Loucy (cell line): Measurements from ENCODE around the gene ST3GAL6.

Source experiments
- EZH2phosphoT487 ChIP-seq: fragments of 200-600 bp; IDR thresholded peaks from 2 replicates; pipeline ENCODE4 v1.6.1; 2018; ENCODE audit warnings: antibody characterized with exemption, mild to moderate bottlenecking, moderate library complexity, borderline replicate concordance
- TF ChIP-seq, protein P1 (sequence below): fragments of 200-600 bp; sonication (generic); conservative IDR thresholded peaks from 2 replicates; pipeline ENCODE4 v1.5.1; 2014; ENCODE audit warnings: mild to moderate bottlenecking, antibody characterized with exemption, low read length

DNA sequence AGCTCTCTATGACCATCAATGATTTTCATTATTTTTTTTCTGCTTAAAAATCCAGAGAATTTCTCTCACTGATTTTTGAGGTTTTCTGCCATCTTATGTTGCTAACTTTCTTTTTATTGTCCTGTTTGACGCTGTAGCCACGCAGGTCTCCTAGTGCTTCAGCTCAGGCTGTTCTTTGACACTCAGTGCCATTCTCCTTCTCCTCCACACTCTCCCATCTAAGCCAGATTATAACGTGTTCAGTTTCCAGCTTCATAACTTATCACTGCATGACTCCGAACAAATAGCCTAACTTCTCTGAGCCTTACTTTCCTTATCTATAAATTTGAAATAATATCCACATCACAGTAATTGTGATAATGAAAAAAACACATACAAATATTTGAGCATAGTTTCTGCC, 22.8 kb upstream of the ST3GAL6 start:
- TF ChIP-seq, protein P1, sequence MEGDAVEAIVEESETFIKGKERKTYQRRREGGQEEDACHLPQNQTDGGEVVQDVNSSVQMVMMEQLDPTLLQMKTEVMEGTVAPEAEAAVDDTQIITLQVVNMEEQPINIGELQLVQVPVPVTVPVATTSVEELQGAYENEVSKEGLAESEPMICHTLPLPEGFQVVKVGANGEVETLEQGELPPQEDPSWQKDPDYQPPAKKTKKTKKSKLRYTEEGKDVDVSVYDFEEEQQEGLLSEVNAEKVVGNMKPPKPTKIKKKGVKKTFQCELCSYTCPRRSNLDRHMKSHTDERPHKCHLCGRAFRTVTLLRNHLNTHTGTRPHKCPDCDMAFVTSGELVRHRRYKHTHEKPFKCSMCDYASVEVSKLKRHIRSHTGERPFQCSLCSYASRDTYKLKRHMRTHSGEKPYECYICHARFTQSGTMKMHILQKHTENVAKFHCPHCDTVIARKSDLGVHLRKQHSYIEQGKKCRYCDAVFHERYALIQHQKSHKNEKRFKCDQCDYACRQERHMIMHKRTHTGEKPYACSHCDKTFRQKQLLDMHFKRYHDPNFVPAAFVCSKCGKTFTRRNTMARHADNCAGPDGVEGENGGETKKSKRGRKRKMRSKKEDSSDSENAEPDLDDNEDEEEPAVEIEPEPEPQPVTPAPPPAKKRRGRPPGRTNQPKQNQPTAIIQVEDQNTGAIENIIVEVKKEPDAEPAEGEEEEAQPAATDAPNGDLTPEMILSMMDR: no peak
- TF ChIP-seq EZH2phosphoT487: no peak
